ENCODE data around the gene RNASE7. TPM values are rescaled to one million over a fixed set of nuclear protein-coding genes. Genes with fewer than 3 reads are reported as not detected.

RNASE7 gene
- total and polyA plus RNA-seq, 5 experiments from 2014 or later = not detected

DNA sequence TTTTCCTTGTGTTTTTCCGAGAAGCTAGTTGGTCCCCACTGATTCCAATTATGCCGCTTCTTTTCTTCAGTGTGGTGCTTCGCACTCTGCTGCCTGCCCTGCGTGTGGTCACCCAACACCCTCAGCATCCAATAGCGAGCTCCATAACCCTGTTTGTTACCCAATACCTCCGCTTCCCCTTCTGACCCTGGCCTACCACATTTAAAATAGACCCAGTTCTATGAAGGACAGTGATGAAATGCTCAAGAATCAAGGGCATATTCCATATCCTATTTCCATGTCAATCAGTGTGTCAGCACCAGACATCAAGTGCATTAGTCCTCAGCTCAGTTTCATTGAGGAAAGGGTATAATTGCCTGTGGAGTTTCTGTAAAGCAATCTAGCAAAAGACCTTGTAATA lies 26.9 kb upstream of the RNASE7 start:
- no peak for DNase-seq
- no peak for ATAC-seq
- H3K4me3 Mint-ChIP-seq = no peak overlapping the region
- peaks cover 11 to 29% (median 15%) of the 10 kb centered on the region in 5 donors for H3K27me3 Mint-ChIP-seq
- H3K36me3 Mint-ChIP-seq = peaks cover 0 to 28% (median 6%) of the 10 kb centered on the region in 3 donors
- no peaks in the 10 kb centered on the region for H3K9me3 Mint-ChIP-seq
- H3K4me1 Mint-ChIP-seq = peaks cover 0 to 2% (median under 1%) of the 10 kb centered on the region in 4 donors
- no peak overlapping the region for H3K27ac Mint-ChIP-seq
- POLR2A ChIA-PET = interaction anchor here (1.0 to 2.4 kb wide), 6 partner anchors 9 to 94 kb away, joined by 3 to 15 read pairs (median 10); partner anchors contain the start of gene NDRG2

DNA sequence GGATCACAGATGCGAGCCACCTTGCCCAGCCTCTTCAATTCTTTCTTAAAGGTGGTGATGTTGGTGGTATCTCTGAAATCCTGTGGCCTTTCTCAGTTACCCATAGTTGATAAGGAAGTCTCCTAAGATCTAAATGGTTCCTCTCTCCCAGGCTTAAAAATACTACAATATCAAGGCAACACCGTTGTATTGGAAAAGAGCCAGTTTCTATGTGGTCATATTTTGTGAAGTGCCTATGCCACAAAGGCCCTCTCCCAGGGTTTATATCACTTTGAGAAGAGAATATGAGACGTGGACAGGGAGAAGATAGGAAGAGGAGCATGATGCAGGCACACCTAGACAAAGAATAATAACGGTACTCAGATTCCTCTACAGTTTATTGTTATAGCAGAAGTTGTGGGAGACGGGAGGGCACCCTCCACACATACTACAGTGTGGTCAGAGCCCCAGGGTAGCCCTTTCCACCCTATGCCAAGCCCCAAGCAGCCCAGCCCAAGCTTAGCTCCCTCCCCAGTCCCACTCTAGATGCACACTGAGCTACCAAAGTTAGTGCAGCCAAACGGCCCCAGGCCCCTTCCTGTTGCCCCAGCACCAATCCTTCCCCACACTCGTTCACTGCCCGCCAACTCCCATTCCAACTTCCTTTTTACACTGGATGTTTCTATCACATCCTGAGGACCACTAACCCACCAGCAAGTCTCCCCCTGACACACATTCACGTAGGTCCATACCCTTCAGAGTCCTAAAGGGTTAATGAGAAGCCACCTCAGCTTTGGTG lies 25.6 kb upstream of the RNASE7 start:
- DNase-seq (no peak), ATAC-seq (no peak)
- POLR2A ChIA-PET = interaction anchor here (0.8 to 1.4 kb wide), 2 partner anchors 27 to 88 kb away, joined by 3 to 4 read pairs; no protein-coding TSS in a partner anchor
- Mint-ChIP-seq H3K27ac (peak overlapping the region in 1 of 10 donors; percentile 22), H3K36me3 (peaks cover 0 to 41% (median 8%) of the 10 kb centered on the region in 3 donors), H3K27me3 (peaks cover 9 to 25% (median 12%) of the 10 kb centered on the region in 5 donors), H3K4me3 (no peak overlapping the region), H3K4me1 (peaks cover 0 to 2% (median under 1%) of the 10 kb centered on the region in 4 donors), H3K9me3 (no peaks in the 10 kb centered on the region)

DNA sequence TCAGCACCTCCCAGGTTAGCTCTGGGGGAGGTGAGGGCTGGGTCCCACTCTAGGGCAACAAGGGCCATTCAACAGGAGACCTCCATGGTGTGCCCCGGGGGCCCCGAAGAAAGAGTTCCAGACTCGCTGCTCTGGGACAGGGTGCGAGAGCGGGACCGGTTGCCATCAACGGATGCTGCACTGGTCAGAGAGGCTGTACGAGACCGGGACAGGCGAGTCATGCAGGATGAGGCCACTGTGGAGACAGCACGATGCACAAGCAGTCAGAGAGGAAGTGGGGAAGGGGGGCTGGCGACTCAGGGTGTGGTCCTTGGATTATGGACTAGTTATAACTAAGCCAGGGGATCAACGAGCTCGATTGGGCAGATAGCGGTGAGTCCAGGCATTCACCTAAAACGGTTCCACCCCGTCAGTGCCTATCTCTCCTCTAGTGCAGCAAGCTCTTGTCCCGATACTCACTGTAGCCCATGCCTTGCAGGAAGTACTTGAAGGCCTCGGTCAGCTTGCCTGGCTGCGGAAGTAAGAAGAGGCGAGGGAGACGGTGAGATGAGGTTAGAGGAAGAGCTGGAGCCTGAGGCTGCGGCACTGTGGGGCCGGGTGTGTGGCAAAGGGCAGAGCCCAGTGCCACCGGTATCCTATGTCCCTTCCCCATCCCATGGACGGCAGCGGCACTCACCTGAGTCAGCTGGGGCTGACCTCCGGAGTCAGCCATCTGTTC lies 24.5 kb upstream of the RNASE7 start:
- H3K4me3 Mint-ChIP-seq = no peak overlapping the region
- peaks cover 2 to 14% (median 6%) of the 10 kb centered on the region in 5 donors for H3K27me3 Mint-ChIP-seq
- H3K9me3 Mint-ChIP-seq = no peaks in the 10 kb centered on the region
- POLR2A ChIA-PET = interaction anchor here (0.8 to 1.4 kb wide), 2 partner anchors 26 to 87 kb away, joined by 3 to 4 read pairs; no protein-coding TSS in a partner anchor
- H3K27ac Mint-ChIP-seq = peak overlapping the region in 1 of 10 donors; percentile 50
- H3K36me3 Mint-ChIP-seq = peaks cover 0 to 45% (median 8%) of the 10 kb centered on the region in 3 donors
- ATAC-seq = no peak
- DNase-seq = no peak
- peaks cover 7 to 10% (median 8%) of the 10 kb centered on the region in 4 donors for H3K4me1 Mint-ChIP-seq

DNA sequence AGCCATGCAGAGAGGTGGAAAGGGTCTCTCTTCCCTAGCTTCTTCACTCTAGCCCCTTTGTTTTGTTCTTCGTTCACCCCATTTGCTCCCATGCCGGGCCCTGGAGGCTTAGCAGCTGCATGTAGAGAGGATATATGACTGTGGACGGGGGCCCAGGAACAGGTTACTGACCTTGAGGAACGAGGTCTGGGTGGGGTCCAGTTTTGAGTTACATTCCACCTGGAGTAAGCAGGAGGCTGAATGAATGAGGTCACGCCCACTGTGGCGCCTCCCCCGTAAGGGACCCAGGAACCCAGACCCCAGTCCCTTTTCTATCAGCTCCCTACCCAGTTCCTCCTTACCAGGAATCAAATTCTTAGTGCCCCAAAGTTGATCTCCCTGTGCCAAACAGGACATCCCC lies 23.9 kb upstream of the RNASE7 start:
- H3K27me3 Mint-ChIP-seq = peaks cover 0 to 13% (median 2%) of the 10 kb centered on the region in 5 donors
- DNase-seq = no peak
- POLR2A ChIA-PET = interaction anchor here (1.4 kb wide), 1 partner anchor 86 kb away, joined by 4 read pairs; no protein-coding TSS in a partner anchor
- H3K4me1 Mint-ChIP-seq = peaks cover 13 to 14% (median 14%) of the 10 kb centered on the region in 4 donors
- H3K36me3 Mint-ChIP-seq = peaks cover 0 to 45% (median 8%) of the 10 kb centered on the region in 3 donors
- peak overlapping the region in 2 of 10 donors; percentile 50 to 51 for H3K27ac Mint-ChIP-seq
- no peak for ATAC-seq
- H3K4me3 Mint-ChIP-seq = no peak overlapping the region
- H3K9me3 Mint-ChIP-seq = no peaks in the 10 kb centered on the region

DNA sequence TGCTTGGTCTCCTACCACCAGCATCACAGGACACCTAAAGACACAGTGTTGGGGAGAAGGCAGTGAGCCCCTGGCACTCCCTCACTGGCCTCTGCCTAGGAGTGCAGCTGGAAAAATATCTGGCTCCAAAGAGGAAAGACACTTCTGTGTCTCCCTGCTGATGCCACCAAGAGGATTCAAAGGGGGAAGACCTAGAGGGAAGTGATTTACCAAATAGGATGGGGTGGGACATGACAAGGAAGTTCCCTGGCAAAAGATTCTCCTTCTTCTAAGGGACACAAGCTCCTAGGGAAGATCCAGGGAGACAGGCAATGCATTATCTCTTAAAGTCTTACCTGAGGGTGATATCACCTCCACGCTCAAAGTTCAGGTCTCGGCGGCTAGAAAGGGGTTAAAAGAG lies 23.4 kb upstream of the RNASE7 start:
- no peak for ATAC-seq
- POLR2A ChIA-PET = no interaction called here
- H3K4me3 Mint-ChIP-seq = no peak overlapping the region

DNA sequence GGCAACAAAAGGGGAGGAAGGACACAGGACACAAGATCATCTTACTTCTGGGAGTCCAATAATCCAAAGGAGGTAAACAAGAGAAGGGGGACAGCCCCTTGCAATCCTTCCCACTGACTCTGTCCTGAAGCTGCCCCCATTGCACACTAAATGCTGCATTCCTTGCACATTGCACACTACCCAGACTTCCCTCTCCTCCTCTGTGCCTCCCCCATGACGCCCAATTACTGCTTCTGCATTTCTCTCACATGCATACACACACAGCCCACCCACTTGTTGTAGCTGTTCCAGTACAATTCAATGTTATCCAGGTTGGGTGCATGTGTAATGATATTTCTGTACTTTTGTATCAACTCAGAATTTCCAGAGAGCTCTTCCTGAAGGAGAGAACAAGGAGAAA lies 22.8 kb upstream of the RNASE7 start:
- no peak for ATAC-seq
- peaks cover 20 to 24% (median 23%) of the 10 kb centered on the region in 4 donors for H3K4me1 Mint-ChIP-seq
- H3K27ac Mint-ChIP-seq = no peak overlapping the region

More for the DNA sequence above, 23.4 kb upstream of the RNASE7 start:
- Mint-ChIP-seq H3K27me3 (peaks cover 0 to 13% (median 2%) of the 10 kb centered on the region in 5 donors), H3K9me3 (no peaks in the 10 kb centered on the region), H3K27ac (peak overlapping the region in 1 of 10 donors; percentile 51), H3K36me3 (peaks cover 0 to 45% (median 8%) of the 10 kb centered on the region in 3 donors), H3K4me1 (peaks cover 14 to 18% (median 18%) of the 10 kb centered on the region in 4 donors)
- DNase-seq = no peak

DNA sequence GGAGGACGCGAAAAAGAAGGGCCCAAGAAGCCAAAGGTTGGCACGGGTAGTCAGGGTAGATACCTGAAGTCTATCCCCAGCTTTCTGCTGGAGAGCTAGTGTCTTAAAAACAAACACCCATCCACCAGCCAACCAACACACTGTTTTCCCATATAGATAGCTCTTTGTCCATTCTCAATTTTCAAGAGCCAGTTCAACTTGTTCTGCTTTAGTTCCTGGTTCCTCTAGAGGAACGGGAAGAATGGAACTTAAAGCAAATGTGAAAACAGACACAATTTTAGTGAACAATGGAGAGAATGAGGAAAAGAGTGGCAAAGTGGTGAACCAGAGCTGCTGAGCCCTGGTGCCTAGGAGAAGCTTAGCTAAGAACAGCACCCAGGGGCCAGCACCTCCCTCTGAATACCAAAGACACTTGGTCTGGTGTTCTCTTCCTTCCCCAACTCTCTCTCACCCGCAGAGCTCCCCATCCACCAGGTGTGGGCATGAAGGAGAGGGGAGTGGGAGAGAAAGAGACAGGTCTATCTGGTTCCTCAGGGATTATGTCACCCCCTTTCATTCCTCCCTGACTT lies 21.1 kb upstream of the RNASE7 start:
- Mint-ChIP-seq H3K9me3 (no peaks in the 10 kb centered on the region), H3K36me3 (peaks cover 0 to 45% (median 8%) of the 10 kb centered on the region in 3 donors), H3K27me3 (peaks cover 0 to 7% (median 0%) of the 10 kb centered on the region in 5 donors), H3K27ac (peak overlapping the region in 1 of 10 donors; percentile 15), H3K4me3 (no peak overlapping the region), H3K4me1 (peaks cover 21 to 25% (median 24%) of the 10 kb centered on the region in 4 donors)
- no peak for ATAC-seq
- DNase-seq = no peak
- POLR2A ChIA-PET = interaction anchor here (1.5 kb wide), 1 partner anchor 12 kb away, joined by 3 read pairs; no protein-coding TSS in a partner anchor

More for the DNA sequence above, 22.8 kb upstream of the RNASE7 start:
- peaks cover 0 to 45% (median 8%) of the 10 kb centered on the region in 3 donors for H3K36me3 Mint-ChIP-seq
- POLR2A ChIA-PET = interaction anchor here (0.7 kb wide), 1 partner anchor 77 kb away, joined by 4 read pairs; no protein-coding TSS in a partner anchor
- DNase-seq = no peak
- H3K9me3 Mint-ChIP-seq = no peaks in the 10 kb centered on the region
- peaks cover 0 to 11% (median under 1%) of the 10 kb centered on the region in 5 donors for H3K27me3 Mint-ChIP-seq
- H3K4me3 Mint-ChIP-seq = no peak overlapping the region

DNA sequence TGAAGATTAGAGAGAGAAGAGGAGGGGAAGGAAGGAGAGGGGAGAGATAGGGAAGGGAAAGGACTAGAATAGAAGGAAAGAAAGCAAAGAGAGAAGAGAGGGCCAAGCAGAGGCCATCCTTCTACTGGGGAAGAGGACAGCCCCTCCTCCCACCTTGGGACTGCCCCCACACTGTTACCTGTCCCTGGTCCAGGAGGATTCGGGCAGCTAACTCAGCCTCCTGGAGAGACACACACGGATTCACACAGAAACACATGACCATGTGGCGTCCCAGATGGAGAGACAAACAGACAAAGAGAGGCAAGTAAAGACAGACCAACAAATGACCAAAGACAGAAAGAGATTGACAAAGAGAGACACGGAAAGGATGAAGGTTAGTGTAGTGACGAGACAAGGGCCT lies 19.5 kb upstream of the RNASE7 start:
- ATAC-seq (no peak), DNase-seq (no peak)
- H3K27ac Mint-ChIP-seq = peak overlapping the region in 5 of 10 donors; percentile 32 to 58 (median 38)
- H3K4me1 Mint-ChIP-seq = peaks cover 21 to 26% (median 24%) of the 10 kb centered on the region in 4 donors
- POLR2A ChIA-PET = interaction anchor here (2.4 kb wide), 1 partner anchor 81 kb away, joined by 12 read pairs; no protein-coding TSS in a partner anchor
- peak overlapping the region; percentile 3 to 94 (median 46) for H3K4me3 Mint-ChIP-seq
- H3K36me3 Mint-ChIP-seq = peaks cover 0 to 41% (median 5%) of the 10 kb centered on the region in 3 donors
- no peaks in the 10 kb centered on the region for H3K9me3 Mint-ChIP-seq
- H3K27me3 Mint-ChIP-seq = peaks cover 0 to 7% (median 0%) of the 10 kb centered on the region in 5 donors

DNA sequence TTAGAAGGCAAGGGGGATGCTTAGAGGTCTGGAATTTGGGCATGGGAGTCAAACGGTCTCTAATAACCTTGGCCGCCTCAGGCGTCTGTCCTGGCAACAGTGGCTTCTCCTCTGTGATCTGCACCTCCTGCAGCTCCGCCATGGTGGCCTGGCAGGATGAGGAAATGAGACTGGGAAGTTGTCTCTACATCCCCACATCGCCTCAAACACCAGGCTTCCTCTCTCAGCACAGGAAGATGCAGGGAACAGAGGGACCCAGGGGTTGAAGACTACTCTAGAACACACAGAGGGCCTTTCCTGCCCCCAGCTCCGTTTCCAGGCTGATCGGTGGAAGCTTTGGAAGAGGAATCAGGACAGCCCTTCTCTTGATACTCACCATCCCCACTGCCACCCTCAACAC lies 19.0 kb upstream of the RNASE7 start:
- ATAC-seq = no peak
- POLR2A ChIA-PET = interaction anchor here (0.8 to 2.4 kb wide), 2 partner anchors 9 to 81 kb away, joined by 3 to 12 read pairs; no protein-coding TSS in a partner anchor
- peaks cover 21 to 26% (median 24%) of the 10 kb centered on the region in 4 donors for H3K4me1 Mint-ChIP-seq
- peak overlapping the region; percentile 3 to 96 (median 88) for H3K4me3 Mint-ChIP-seq
- peaks cover 0 to 37% (median 3%) of the 10 kb centered on the region in 3 donors for H3K36me3 Mint-ChIP-seq
- peak overlapping the region in 2 of 10 donors; percentile 36 to 94 for H3K27ac Mint-ChIP-seq
- DNase-seq = no peak
- H3K9me3 Mint-ChIP-seq = no peaks in the 10 kb centered on the region
- peaks cover 0 to 7% (median 0%) of the 10 kb centered on the region in 5 donors for H3K27me3 Mint-ChIP-seq

DNA sequence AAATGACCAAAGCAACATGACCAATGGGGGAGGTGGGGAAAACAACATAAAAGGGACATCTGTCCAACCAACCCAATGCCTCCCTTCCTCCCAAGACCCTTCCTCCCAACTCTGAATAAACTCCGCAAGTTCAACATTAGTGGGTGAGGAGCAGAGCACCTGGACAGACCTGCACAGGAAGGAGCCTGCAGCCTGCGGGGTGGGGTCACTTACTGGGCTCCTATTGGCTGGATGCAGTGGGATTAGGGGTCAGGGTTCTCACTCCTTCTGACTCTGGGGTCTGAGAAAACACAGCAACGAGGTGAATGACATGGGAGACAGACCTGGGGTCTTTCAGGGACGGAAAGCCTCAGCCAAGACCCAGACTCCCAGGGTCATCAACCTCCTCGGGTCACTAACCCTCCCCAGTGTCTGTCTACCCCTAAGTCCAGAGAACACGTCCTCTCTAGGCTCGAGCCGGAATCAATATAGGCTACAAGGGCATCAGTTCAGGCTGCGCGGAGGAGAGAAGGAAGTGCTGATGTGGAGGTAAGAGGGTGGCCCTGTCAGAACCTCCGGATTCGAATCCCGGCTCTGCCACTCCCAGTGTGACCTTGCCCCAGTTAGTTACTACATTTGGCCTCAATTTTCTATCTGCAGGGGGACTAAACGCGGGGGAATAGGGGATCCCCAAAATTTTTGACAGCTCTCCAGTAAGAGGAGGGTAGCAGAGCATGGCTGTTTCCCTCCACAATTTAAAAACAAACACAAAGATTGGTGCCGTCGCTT lies 18.2 kb upstream of the RNASE7 start:
- Mint-ChIP-seq H3K36me3 (peaks cover 0 to 30% (median 3%) of the 10 kb centered on the region in 3 donors), H3K27ac (peak overlapping the region; percentile 41 to 94 (median 84)), H3K4me1 (peaks cover 21 to 26% (median 24%) of the 10 kb centered on the region in 4 donors), H3K27me3 (peaks cover 0 to 7% (median 0%) of the 10 kb centered on the region in 5 donors), H3K9me3 (no peaks in the 10 kb centered on the region), H3K4me3 (peak overlapping the region; percentile 86 to 96 (median 93))
- DNase-seq = peak in 4 of 10 donors; percentile 1 to 27 (median 19)
- POLR2A ChIA-PET = interaction anchor here (0.8 to 2.4 kb wide), 5 partner anchors 8 to 681 kb away, joined by 3 to 12 read pairs (median 5); partner anchors contain the start of gene RNASE13
- peak; percentile 21 to 22 for ATAC-seq

Measured in naive thymus-derived CD8-positive, alpha-beta T cell (primary cell).